HCT116 (cell line): ENCODE data around the gene NKAIN4.

Source experiments
- CTCF ChIP-seq, 3 experiments: fragments of 200-600 bp in 1 of 3; sonication (generic) in 1 of 3; IDR thresholded peaks in 2 of 3; conservative IDR thresholded peaks in 1 of 3; 2 replicates each; pipeline ENCODE4 v1.5.1; 2012 to 2017; ENCODE audit warnings: low read depth in 2 of 3, low read length in 2 of 3, antibody characterized with exemption in 1 of 3, borderline replicate concordance in 1 of 3, control low read depth in 1 of 3, mild to moderate bottlenecking in 1 of 3, mixed read lengths in 1 of 3, mixed run types in 1 of 3, moderate library complexity in 1 of 3; ENCODE audit not compliant: insufficient read depth in 1 of 3
- EZH2phosphoT487 ChIP-seq: fragments of 200-600 bp; IDR thresholded peaks from 2 replicates; pipeline ENCODE4 v1.6.1; 2018; ENCODE audit warnings: antibody characterized with exemption, borderline replicate concordance
- JUND ChIP-seq: IDR thresholded peaks from 2 replicates; pipeline ENCODE4 v1.6.1; 2012
- POLR2AphosphoS5 ChIP-seq: IDR thresholded peaks from 2 replicates; pipeline ENCODE4 v1.6.1; 2011; ENCODE audit warnings: mild to moderate bottlenecking, low read depth, low read length, moderate library complexity
- SIN3A ChIP-seq: IDR thresholded peaks from 2 replicates; pipeline ENCODE4 v1.6.1; 2012; ENCODE audit warnings: low read depth
- SP1 ChIP-seq: IDR thresholded peaks from 2 replicates; pipeline ENCODE4 v1.6.1; 2012; ENCODE audit warnings: low read depth

- TF ChIP-seq POLR2AphosphoS5 (no peak), JUND (no peak), EZH2phosphoT487 (no peak), CTCF (IDR thresholded peaks at IDR 0.05 in 2 of 3, conservative IDR thresholded peaks at IDR 0.05 in 1 of 3; ENCODE audit: borderline replicate concordance in 1 of 3, insufficient read depth in 1 of 3, low read depth in 2 of 3, low read length in 2 of 3) (no peak), SP1 (no peak), SIN3A (no peak)
Observed at GRCh38 chr20:63244468-63244867, 9.8 kb downstream of the NKAIN4 start.
